NCI-H2196 treated with DMSO at 0.1 percent for 48 hours (cell line): Measurements from ENCODE around the gene UBE3B.
A peak's percentile ranks its signal among the peaks of the same experiment; 100 is the strongest.

Source experiments
- DNase-seq: peaks from one replicate; lab custom pipeline; 2025; ENCODE audit not compliant: unreplicated experiment; lab: John Stamatoyannopoulos, UW

Gene UBE3B

DNA sequence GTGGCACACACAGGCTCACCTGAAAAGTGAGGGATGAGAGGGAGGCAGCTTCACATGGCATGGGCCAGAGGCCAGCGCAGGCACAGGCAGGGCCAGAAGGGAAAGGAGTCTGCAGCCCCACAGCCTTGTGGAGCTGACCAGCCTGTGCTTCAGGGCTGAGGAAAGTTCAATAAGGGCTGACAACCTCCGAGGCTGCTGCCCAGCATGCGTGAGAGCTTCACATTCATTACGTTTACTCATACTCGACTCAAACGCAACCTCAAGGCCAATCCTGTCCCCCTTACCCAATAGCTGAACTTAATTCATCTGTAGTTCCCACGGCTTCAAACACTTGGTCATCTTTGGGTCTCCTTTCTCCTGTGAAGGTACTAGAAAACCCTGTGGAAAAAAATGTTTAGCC, 91.1 kb downstream of the UBE3B start:
- no peak for DNase-seq

DNA sequence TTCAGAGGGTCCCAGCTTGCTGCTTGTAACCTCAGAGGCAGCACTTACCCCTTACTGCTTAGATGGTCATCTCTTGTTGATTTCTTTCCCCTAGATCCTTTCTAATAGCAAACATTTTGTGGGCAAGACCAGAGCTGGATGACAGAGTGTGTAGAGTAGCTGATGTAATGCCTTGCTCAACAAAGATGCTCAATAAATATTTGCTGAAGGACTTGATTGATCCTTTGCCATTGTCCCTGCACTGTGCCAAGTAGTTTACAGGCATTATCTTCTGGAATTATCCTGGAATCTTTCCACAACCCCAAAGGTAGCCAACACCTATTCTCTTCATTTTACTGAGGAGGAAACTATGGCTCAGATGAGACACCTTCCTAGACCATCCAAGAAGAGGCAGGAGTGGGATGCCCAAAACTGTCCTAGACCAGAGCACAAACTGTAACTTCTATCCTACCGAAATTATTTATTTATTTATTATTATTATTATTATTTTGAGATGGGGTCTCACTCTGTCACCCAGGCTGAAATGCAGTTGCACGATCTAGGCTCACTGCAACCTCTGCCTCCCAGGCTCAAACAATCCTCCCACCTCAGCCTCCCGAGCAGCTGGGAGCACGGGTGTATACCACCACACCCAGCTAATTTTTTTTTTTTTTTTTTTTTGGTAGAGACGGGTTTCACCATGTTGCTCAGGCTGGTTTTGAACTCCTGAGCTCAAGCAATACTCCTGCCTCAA, 94.5 kb downstream of the UBE3B start:
- DNase-seq: no peak

DNA sequence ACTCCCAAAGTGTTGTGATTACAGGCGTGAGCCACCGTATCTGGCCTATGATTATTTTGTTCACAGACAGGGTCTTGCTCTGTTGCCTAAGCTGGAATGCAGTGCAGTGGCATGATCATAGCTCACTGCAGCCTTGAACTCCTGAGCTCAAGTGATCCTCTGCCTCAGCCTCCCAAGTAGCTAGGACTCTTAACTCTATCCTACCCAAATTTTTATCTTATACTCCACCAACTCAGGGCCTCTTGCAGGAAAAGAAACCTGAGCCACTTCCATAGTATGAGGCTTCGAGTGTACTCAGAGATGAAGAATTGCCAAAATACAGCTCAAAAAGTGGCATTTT, 95.0 kb downstream of the UBE3B start:
- DNase-seq: no peak

DNA sequence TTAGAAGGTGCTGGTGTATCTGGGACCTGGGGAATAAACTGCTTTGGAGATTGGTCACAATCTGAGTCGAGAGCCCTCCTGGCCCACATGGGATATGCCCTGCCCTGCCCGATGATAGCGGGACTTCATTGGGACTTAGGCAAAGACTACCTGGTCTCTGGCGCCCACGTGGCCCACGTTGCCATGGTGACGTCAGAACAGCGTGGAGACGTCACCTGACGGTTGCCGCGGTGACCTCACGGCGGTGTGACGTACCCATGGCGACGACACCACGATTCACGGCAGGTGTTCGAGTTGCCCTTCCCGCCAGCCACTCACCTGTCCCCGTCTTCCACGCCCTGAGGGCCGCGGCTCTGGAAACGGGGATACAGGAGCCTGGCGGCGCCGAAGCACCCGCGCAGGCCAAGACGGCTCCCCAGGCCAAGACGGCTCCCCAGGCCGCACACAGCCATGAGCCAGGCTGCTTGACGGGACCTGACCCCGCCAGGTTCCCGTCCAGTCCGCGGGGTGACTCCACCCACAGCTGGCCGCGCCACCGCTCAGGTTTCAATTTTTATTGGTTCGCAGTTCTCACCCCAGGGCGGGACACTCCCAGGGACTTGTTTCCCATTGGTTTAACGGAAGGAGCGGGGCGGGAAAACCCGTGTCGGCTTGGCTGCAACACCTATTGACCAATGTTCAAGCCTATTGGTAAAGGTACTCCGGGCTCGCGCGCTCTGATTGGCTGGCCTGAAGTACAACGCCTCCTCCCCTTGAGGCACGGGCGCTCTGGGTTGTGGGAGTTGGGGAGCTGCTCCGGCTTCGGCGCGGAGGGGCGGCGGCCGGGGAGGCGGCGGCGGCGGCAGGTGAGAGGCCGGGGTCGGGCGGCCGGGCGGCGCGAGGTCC, 95.8 kb downstream of the UBE3B start, which contains the start of the genes MMAB and MVK:
Gene MMAB (minus strand): TSS at position 476 of the 885 bp plus-strand sequence. CDS start 24 bp downstream, at position 452.
Gene MVK (plus strand): TSS at position 766 of the 885 bp plus-strand sequence. CDS start 1,029 bp downstream, outside the sequence.
- DNase-seq: peak; percentile 99

DNA sequence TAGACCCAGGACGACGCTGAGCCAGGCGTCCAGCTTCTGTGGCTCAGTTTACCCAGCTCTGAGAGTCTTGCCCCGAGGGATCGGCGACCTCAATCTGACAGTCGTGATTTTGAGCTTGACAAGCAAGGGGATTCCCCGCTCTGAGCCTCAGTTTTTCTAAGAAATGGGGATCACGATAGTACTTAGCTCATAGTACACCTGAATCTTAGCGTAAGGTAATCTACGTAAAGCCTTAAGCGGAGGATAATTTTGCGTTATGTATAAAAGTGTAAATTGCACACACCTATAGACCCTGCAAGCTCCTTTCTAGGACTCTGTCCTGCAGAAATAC, 96.4 kb downstream of the UBE3B start:
- no peak for DNase-seq

- no peak for DNase-seq
Observed at GRCh38 chr12:109575683-109576082, 98.2 kb downstream of the UBE3B start.

- DNase-seq: no peak
Observed at GRCh38 chr12:109577311-109577710, 99.9 kb downstream of the UBE3B start.

- no peak for DNase-seq
Observed at GRCh38 chr12:109578330-109578927, 101.0 kb downstream of the UBE3B start.

DNA sequence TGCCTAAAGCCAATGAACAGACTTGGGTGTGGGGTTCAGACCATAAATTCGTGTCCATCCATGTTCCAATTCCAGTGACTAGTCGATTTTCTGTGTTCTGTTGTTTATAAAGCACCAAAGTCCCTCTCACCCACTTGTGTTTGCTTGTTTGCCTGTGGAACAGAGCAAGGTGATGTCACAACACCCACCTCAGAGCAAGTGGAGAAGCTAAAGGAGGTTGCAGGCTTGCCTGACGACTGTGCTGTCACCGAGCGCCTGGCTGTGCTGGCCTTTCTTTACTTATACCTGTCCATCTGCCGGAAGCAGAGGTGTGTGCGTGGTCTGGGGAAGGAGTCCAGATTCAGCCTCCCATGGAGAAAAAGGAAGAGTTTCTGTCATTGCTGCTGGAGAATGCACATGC, 102.2 kb downstream of the UBE3B start:
- no peak for DNase-seq

DNA sequence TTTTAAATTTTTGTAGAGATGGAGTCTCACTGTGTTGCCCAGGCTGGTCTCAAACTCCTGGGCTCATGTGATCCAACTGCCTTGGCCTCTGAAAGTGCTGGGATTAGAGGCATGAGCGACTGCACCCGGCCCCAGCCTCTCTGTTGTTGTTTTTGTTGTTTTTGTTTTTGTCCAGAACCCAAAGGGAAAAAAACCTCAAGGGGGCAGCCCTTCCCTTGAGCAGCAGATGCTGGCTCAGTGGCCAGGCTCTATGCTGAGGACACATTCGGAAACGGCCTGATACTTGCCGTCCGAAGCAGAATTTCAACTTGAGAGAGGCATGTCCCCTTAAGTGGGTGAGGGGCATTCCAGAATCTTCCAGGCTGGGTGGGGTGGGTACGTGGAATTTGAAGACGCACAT, 102.8 kb downstream of the UBE3B start:
- DNase-seq: no peak

DNA sequence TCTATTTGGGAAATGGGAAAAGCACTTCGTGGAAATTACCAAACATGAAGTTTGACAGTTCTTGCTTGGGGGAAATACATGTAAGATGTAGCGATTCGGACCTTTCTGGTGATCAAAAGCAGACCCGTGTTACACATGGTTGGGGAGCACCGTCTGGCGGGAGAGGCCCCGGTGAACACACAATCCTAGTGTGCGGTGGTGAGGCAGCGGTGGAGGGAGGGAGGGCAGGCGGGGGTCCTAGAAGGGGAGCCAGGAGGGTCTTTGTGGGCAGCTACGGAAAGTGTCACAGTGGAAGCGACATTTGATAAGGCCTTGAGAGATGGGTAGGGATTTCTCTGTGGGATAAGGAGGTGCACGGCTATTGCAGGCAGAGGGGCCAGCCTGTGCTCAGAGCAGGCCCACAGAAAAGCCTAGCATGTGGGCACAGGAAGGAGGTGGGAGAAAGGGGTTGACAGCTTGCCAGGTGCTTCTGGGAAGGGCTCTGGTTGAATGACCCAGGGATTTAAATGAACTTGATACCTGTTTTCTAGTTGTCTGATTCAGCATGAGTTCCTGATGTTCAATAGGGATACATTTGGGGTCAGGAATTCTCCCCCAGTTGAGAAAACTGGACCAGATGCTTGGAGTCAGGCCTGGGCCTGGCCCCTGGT, 103.4 kb downstream of the UBE3B start:
- DNase-seq: no peak

DNA sequence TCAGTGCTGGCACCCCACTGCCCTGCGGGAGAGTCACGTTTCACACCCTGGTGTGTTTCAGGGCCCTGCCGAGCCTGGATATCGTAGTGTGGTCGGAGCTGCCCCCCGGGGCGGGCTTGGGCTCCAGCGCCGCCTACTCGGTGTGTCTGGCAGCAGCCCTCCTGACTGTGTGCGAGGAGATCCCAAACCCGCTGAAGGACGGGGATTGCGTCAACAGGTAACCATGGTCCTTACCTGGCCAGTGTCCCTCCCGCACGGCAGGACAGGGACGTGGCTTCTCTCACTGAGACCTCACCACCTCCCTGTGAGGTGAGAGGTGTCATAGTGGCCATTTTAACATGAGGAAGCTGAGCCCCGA, 103.9 kb downstream of the UBE3B start:
- DNase-seq: no peak

DNA sequence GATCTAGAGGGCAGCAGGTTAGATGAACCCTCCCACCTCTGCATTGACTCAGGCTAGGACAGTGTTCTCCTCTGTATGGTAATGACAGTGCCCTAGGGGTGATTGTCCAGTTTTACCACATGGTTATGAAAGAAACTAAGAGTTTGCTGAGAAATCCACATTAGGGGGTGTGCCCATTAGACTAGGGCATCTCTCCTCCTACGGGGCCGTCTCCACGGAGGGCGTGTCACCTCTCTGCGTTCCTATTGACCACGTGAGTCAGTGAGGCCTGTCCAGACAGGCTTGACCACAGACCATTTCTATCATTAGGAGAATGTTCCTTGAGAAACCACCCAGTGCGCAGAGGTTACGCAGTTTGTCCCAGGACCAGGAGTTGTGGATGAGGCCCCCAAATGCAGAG, 104.4 kb downstream of the UBE3B start:
- no peak for DNase-seq

GRCh38 chr12:109582636-109583035, 105.2 kb downstream of the UBE3B start:
- DNase-seq: peak; percentile 31

DNA sequence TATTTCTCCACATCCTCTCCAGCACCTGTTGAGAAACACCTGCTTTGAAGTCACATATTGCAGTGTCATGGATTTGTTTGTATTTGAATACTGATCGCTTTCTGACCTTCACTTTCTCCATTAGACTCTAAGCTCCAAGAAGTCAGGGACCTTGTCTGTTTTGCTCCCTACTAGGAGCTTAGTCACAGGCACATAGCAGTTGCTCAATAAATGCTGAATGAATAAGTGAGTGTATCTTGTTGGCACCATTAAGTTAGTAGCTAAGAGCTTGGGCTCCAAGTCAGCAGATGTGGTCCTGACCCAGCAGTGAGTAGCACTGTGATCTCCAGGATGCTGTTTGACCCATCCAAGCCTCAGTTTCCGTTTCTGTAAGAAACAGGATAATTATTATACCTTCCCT, 106.3 kb downstream of the UBE3B start:
- DNase-seq: no peak
